Activated T-cell treated with anti-CD3 and anti-CD28 coated beads, Interleukin-2, amount 50 U/mL, for 48 hours (primary cell): ENCODE results near the gene ITPR1.

ENCODE experiments used
- DNase-seq, 2 experiments: peaks; one replicate each; pipeline ENCODE4 v3.0.0-alpha.2; 2020

The ITPR1 gene

GRCh38 chr3:4511491-4512262, 18.5 kb downstream of the ITPR1 start:
- no peak for DNase-seq

DNA sequence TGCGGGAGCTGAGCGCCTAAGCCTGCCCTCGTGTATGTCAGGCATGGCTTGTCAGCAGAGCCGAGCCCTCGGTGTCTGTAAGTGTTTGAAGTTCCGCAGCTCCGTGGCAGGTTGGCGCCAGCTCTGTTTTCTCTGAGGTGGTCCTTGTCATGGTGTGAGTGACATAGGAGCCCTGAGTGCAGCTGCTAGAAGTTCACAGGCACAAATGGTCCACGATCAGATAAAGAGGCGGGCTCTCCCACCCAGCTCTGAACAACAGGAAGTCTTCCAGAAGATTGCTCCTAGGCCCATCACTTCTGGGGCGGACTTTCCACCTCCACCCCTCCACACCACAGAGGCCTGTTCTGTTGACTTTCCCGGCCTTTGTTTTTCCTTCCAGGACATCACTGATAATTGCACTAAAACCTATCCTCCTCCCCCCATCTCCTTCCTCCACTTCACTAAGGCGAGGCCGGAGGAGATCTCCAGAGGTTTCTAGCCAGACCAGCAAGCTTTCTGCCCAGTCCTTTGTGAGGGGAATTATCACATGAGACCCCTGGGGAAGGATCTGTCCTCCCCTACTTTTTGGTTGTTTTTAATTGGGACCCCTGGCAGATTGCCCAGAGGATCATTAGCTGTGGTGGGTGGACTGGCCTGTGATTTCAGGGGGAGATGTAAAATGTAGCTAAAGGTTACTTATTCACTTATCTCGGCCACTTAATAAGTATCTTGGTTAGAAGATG, 19.9 kb downstream of the ITPR1 start:
- no peak for DNase-seq

DNA sequence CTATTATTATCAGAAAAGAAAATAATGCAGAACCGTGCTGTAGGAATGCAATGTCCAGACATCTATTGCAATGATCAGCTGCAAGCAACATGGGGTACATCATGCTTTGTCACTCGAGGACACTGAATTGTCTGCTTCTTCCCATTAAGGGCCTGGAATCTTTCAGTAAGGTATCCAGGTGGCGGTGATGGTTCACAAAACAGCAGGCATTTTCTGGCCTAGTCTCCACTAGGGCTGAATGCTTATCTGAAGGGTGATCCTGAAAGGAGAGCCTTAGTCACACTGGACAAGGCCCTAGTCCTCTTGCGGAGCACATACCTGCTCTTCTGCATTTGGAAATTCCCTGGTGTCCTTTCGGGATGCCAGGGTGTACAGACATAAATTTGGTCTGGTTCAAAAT, 21.2 kb downstream of the ITPR1 start:
- no peak for DNase-seq

GRCh38 chr3:4514916-4515315, 21.8 kb downstream of the ITPR1 start:
- no peak for DNase-seq

- no peak for DNase-seq
Measured at GRCh38 chr3:4515916-4516579, 22.9 kb downstream of the ITPR1 start.

- no peak for DNase-seq
Measured at GRCh38 chr3:4517093-4517492, 23.9 kb downstream of the ITPR1 start.

DNA sequence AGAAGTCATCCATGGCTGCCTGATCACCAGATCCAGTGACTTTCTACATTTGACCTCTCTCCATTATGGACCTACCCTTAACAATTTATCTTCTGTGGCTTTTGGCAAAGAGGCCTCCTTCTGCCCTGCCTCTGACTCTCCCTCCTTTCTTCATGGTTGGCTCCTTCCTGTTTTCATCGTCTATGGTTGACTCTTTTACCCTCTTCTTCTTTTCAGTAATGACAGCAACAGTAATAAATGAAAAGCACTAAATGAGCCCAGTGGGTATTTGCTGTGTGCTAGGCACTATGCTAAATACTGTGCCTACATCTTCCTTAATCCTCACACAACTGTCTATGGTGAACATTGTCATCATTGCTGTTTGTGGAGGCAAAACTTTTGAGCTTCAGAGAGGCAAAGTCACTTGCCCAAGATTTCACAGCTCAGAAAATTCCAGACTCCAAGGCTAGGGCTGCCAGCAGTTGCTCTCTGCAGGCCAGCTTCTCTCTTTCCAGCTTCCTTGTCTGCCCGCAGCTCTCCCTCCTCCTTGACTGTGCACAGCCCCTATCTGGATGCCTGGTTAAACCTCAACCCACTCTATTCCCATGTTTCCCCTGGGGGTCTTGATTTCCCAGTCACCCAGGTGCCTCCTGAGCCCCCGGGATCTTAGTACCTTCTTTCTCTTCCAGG, 24.6 kb downstream of the ITPR1 start:
- DNase-seq, result no peak

- DNase-seq, result no peak
Measured at GRCh38 chr3:4520033-4520816, 27.1 kb downstream of the ITPR1 start.

GRCh38 chr3:4522947-4523346, 29.8 kb downstream of the ITPR1 start:
- DNase-seq, result no peak

- no peak for DNase-seq
Measured at GRCh38 chr3:4523710-4524698, 30.9 kb downstream of the ITPR1 start.

- DNase-seq, result no peak
Measured at GRCh38 chr3:4525560-4526223, 32.5 kb downstream of the ITPR1 start.

DNA sequence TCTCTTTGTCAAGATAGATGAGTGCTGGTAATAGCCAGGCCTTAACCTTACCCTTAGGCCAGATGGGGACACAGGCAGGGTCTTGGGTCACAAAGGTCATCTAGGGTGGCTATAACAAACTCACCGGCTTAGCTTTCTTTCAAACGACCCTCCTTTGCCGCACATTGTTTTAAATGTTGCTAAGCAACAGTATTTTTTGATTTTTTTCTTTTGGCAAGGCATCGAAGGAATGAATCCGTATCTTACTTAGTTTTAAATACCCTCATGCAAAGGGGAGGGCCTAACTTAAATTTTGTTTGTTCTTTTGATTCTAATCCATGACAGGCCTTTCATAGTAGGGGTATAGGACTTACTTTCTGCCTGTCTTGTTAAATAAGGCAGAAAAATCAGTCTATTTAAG, 35.2 kb downstream of the ITPR1 start:
- DNase-seq, result no peak

- no peak for DNase-seq
Measured at GRCh38 chr3:4528819-4529600, 35.9 kb downstream of the ITPR1 start.

DNA sequence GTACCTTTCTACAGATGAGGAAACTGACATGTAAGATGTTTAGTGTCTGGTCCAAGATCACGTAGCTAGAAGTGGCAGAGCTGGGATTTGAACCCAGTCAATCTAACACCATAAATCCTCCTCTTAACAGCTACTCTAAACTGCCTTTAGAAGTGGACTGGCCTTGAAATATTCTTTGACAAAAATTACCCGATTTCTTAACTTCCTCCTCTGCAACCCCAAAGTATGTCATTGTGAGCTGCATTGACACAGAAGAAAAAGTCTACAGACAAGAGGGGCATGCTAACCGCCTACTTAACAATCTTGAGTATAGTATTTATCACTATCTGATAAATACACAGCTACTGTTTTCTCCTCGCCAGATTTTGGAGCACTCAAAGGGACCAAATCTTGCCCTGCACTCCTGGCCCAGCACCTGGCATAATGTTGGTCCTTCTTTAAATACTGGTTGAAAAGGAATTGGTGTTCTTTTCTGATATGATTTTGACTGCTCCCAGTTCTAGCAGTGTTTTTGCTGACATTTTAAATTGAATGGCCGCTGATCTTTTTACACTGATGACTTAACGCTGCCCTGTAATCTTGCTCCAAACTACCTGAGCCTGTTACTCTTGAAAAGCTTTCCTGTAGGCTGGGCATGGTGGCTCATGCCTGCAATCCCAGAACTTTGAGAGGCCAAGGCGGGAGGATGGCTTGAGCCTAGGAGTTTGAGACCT, 36.9 kb downstream of the ITPR1 start:
- no peak for DNase-seq

DNA sequence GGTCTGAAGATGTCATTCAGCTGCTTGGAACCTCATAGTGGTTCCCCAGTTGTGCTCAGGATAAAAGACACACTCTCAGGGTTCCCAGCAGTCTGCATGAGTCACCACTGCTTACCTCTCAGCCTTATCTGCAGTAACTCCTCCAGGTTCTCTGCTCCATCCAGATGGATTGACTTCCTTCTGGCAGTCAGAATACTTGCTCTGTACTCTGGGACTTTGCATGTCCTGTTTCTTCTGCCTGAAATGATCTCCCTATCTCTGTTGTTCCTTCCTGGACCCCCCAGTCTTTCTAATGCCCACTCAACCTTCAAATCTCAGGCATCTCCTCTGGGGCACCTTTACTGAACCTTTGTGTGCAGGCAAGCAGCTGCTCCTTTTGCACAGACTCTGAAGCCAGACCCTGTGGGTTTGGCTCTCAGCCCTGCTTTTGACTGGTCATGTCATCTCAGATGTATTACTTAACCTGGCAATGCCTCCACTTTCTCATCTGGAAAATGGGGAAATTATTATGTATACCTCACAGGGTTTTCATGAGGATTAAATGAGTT, 38.4 kb downstream of the ITPR1 start:
- DNase-seq, result no peak

DNA sequence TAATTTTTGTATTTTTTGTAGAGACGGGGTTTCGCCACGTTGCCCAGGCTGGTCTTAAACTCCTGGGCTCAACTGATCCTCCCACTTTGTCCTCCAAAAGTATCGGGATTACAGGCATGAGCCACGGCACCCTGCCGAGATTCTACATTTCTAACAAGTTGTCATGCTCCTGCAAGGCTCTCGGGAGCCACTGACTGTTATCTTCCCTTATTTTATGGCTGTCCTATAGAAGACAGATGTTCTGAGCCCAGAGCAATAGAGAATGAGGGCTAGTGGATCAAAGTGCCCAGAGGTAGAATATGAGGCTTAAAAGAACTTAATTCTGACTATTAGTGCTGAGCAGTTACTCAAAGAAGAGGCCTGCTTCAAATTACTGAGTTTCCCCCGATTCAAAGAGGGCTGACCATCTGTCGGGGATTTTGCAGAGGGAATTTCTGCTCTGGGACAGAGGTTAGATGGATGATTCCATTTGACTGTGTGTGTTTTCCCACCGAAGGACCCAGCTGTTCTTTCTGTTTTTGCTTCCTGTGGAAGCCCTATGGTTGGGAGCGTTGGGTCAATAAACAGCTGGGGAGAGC, 39.5 kb downstream of the ITPR1 start:
- no peak for DNase-seq

GRCh38 chr3:4533489-4534443, 40.6 kb downstream of the ITPR1 start:
- no peak for DNase-seq
